HepG2 (cell line): ENCODE results near the gene RBM26.

Source experiments
- MEF2D ChIP-seq: sonication (generic); formaldehyde crosslinking; IDR thresholded peaks from 2 replicates; pipeline ENCODE4 v1.5.1; 2020; ENCODE audit warnings: mild to moderate bottlenecking, missing genetic modification reagents
- ZNF296 ChIP-seq: sonication (generic); formaldehyde crosslinking; conservative IDR thresholded peaks from 2 replicates; pipeline ENCODE4 v1.5.0; 2020; ENCODE audit warnings: mild to moderate bottlenecking, missing genetic modification reagents
- ZNF512 ChIP-seq: sonication (generic); formaldehyde crosslinking; IDR thresholded peaks from 2 replicates; pipeline ENCODE4 v1.4.0; 2020; ENCODE audit warnings: mild to moderate bottlenecking, missing genetic modification reagents

DNA sequence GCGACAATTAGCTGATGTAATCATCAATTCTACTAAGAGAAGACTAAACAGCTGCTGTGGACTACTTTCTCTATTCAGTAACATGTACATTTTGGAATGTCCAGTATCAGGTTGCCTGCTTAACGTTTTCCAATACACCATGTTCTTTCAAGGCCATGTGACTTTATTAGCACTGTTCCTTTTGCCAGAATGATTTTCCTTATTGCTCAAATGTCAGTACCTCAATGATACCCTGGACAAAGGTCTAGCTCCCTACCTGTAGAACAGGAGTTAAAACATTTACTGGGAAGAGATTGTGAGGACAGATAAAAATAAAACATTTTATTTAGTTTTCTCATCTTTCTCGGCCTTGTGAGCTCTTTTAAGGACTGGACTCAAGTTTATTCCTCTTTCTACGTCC lies 3.8 kb upstream of the RBM26 start:
- no peak for TF ChIP-seq ZNF512 (CRISPR knock-in tag)
- TF ChIP-seq ZNF296 (CRISPR knock-in tag) = no peak
- TF ChIP-seq MEF2D (CRISPR knock-in tag) = no peak
